ENCODE results near the gene TTC4.

DNA sequence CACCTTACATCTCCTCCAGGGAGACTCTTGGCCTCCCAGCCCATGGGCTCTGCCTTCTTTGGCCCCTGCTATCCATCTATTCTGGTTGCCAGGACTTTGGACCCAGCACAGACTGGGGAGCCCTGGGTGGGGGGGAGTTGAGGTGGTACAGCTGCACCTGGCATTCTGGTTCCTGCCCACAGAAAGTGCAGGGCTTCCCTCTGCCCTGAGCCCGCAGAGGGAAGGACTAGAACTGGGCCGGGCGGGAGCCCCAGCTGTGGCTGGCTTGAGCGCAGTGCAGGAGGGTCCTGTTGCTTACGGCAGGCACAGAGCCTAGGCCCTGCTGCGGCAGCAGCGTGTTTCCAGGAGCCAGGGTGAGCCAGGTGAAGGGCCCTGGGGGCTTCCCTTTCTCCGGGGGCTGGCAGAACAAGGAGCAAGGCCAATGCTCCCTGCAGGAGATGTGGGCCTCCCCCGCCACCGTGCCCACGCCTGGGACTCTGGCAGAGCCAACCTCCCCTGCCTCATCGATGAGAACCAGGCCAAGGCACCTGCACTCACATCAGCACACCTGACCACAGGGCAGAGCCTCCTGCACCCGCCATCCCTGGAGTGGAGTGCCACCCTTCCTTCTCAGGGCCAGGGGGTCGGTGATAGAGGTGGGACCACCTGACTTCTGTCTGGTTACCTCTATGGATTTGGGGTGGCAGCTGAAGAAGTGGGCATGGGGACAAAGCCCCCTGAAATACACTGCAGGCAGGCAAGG lies 32.6 kb downstream of the TTC4 start:
- TF ChIP-seq, protein P1, sequence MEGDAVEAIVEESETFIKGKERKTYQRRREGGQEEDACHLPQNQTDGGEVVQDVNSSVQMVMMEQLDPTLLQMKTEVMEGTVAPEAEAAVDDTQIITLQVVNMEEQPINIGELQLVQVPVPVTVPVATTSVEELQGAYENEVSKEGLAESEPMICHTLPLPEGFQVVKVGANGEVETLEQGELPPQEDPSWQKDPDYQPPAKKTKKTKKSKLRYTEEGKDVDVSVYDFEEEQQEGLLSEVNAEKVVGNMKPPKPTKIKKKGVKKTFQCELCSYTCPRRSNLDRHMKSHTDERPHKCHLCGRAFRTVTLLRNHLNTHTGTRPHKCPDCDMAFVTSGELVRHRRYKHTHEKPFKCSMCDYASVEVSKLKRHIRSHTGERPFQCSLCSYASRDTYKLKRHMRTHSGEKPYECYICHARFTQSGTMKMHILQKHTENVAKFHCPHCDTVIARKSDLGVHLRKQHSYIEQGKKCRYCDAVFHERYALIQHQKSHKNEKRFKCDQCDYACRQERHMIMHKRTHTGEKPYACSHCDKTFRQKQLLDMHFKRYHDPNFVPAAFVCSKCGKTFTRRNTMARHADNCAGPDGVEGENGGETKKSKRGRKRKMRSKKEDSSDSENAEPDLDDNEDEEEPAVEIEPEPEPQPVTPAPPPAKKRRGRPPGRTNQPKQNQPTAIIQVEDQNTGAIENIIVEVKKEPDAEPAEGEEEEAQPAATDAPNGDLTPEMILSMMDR (conservative IDR thresholded peaks at IDR 0.05; ENCODE audit: low read depth, low read length): no peak
- TF ChIP-seq EZH2 (IDR thresholded peaks at IDR 0.05; ENCODE audit: borderline replicate concordance, low read depth, low read length, poor library complexity, severe bottlenecking): no peak
